ENCODE measurements around the gene PTPRM.
"Not testable (repeated sequence)": the region's sequence is repeated elsewhere in the genome, so short reads cannot be mapped to it uniquely, and the experiment has no call there.

PTPRM gene

GRCh38 chr18:7940379-7940778 lies 373.3 kb downstream of the PTPRM start:
- DNase-seq = no peak

- no peak for DNase-seq
These were observed 373.9 kb downstream of the PTPRM start for GRCh38 chr18:7940971-7941370.

DNA sequence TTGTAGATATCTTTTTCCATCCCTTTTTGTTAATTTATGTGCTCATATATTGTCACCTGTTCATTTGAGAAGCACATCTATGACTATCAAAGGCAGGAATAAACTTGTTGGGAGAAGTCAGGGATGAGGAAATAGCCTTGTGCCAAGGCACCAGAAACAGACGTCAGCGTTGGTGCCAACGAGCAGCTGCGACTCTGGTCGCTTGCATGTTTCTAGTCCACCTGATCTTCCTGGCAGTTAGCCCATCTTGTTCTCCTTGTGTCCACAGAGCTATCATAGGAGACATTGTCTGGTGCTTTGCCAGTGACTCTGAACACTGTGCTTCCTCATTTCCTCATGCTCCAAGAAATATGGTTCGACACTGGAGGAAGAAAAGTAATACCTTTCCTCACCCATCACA lies 374.4 kb downstream of the PTPRM start:
- no peak for DNase-seq

GRCh38 chr18:7945882-7946281 lies 378.8 kb downstream of the PTPRM start:
- DNase-seq = no peak

GRCh38 chr18:7946734-7947377 lies 379.7 kb downstream of the PTPRM start:
- peak in 45 of 58 donors; percentile 3 to 56 (median 19) for DNase-seq

GRCh38 chr18:7950380-7951136 lies 383.4 kb downstream of the PTPRM start:
- DNase-seq = no peak

DNA sequence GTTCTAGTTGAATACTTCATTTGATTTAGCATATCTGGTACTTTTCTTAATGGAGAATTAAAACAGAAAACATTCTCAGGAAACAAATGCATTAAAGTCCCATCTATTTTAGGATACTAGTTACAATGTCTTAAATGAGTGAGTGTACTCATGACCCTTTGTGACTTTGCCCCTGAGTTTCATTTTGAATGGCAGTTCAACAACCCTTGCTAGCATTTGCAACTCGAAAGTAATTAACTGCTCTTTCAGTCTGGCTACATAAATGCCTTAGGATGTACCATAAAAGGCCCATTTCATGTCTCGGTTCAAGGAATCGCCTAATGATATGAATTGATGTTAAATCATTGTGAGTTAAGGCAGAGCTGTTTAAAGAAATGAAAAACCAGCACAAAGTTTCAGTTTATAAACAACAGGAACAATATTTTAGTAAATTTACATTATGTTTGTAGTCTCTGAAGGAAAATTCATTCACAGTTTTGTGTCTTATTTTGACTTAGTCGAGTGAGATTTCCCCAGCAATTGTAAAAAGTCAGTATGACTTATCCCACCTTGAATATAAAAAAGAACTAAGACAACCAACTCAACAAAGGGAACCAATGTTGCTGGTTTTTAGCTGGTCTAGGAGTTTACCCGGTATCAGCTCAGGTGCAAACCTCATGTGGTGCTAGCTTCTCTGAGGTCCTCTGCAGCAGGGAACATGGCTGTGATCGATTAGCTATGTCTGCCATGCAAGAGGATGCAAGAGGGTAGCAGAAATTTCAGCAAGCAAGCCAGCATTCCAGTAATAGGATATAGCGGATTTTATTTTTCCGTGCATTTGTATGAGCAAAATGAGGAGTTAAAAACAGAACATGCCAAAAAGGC lies 386.2 kb downstream of the PTPRM start:
- DNase-seq = no peak

DNA sequence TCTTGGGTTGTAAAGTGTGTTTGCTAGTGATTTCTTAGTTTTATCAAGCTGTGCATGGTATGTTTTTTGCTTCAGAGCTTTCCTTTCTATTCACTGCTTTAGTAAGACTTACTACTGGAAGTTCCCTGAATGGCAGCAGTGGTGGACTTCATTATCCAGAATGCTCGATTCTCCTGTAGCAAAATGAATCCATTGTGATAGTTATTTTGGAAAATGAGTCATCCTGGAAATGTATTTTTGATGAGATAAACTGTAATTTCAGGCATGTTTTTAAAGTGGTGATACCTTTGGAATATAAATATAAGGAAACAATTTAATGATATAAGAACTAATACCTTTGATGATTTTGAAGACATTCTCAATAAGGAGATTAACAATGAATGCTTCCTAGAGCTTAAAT lies 387.1 kb downstream of the PTPRM start:
- no peak for DNase-seq

- no peak for DNase-seq
These were observed 388.1 kb downstream of the PTPRM start for GRCh38 chr18:7955175-7955574.

- no peak for DNase-seq
These were observed 390.2 kb downstream of the PTPRM start for GRCh38 chr18:7957297-7957696.

GRCh38 chr18:7958081-7958896 lies 391.2 kb downstream of the PTPRM start:
- DNase-seq = no peak

GRCh38 chr18:7958897-7959146 lies 391.7 kb downstream of the PTPRM start:
- no peak for DNase-seq

- not testable (repeated sequence) for DNase-seq
These were observed 399.6 kb downstream of the PTPRM start for GRCh38 chr18:7966682-7967081.

DNA sequence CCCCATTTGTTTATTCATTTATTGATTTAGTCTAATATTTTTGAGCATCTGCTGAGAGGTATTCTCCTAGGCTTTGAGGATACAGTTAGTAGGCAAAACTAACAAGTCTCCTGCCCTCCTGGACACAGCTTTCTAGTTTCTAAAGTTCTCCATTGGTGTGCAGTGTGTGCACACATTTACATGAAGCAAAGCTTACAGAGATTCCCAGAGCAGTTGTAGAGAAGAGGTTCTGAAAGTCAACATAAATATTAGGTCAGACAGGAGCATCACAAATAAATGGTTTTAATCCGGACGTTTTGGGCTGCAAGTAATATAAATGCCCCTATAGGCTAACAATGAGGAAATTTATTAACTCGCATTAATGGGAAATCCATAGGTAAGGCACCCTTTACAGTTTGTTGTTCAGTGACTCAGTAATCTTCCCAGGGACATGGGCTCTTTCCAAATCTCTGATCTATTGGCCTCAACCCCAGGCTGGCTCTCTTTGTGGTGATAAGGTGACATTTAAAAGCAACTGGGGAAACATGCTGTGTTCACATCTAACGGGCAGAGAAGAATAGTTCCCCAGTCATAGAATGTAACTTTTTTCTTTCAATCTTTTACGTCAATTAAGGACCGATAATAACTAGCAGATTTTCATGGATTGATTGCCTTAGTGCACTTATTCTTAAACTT lies 407.2 kb downstream of the PTPRM start:
- DNase-seq = no peak

GRCh38 chr18:7977897-7978296 lies 410.8 kb downstream of the PTPRM start:
- no peak for DNase-seq

DNA sequence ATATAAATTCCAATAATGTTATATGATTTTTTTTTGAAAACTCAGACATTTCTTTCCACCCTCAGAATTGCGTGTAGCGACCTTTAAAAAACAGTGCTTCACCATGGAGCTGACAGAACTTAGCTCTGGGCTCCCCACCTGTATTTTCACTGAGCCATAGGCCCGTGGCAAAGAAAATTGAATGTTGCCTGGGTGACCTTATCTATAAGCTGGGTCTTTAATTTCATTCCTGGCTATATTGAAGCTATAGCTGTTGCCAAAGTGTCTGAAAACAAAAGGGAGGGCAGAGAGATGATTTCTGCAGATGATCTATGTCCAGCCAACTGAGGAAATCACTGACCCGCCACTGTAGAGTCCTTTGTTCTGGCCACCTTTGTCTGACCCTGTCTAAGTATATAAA lies 411.7 kb downstream of the PTPRM start:
- DNase-seq = no peak

GRCh38 chr18:7979714-7980113 lies 412.6 kb downstream of the PTPRM start:
- no peak for DNase-seq

- no peak for DNase-seq
These were observed 413.0 kb downstream of the PTPRM start for GRCh38 chr18:7980136-7980535.

DNA sequence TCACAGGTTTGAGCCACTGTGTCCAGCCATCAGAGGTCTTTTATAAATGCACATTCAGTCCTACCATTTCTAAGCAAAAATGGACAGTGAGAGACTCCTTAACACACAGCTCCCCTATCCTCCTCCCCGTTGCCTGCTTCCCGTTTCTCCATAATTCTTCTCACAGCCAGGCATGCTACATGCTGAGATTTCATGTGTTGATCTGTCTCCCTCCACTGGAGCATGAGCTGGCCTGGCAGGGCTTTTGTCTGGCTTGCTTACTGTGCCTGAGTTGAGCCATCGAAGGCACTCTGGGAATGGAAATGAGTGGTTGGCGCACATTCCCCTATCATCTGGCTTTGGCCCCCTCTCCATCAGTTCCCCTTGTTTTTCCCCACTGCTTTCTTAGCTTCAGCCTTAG lies 413.5 kb downstream of the PTPRM start:
- no peak for DNase-seq

GRCh38 chr18:7982216-7982615 lies 415.1 kb downstream of the PTPRM start:
- DNase-seq = no peak

All from anterior cingulate cortex (tissue), 58 donors.